OCI-LY3 (cell line): ENCODE data around the gene IL1RAPL1.

Source experiments
- EZH2phosphoT487 ChIP-seq: fragments of 200-600 bp; shearing (Covaris generic); IDR thresholded peaks from 2 replicates; pipeline ENCODE4 v1.6.1; 2018; ENCODE audit warnings: antibody characterized with exemption, mixed run types, low read depth
- TF ChIP-seq, protein P1 (sequence below): fragments of 200-600, 300-600 bp; sonication (generic); IDR thresholded peaks from 2 replicates; pipeline ENCODE4 v1.5.1; 2014; ENCODE audit warnings: antibody characterized with exemption, low read length, low read depth

- TF ChIP-seq, protein P1, sequence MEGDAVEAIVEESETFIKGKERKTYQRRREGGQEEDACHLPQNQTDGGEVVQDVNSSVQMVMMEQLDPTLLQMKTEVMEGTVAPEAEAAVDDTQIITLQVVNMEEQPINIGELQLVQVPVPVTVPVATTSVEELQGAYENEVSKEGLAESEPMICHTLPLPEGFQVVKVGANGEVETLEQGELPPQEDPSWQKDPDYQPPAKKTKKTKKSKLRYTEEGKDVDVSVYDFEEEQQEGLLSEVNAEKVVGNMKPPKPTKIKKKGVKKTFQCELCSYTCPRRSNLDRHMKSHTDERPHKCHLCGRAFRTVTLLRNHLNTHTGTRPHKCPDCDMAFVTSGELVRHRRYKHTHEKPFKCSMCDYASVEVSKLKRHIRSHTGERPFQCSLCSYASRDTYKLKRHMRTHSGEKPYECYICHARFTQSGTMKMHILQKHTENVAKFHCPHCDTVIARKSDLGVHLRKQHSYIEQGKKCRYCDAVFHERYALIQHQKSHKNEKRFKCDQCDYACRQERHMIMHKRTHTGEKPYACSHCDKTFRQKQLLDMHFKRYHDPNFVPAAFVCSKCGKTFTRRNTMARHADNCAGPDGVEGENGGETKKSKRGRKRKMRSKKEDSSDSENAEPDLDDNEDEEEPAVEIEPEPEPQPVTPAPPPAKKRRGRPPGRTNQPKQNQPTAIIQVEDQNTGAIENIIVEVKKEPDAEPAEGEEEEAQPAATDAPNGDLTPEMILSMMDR: no peak
- TF ChIP-seq EZH2phosphoT487: no peak
Observed at GRCh38 chrX:29535212-29536162, 948.2 kb downstream of the IL1RAPL1 start.
